Psoas muscle (tissue), 8 donors: Measurements from ENCODE around the gene SPANXN4. TPM values are rescaled to one million over a fixed set of nuclear protein-coding genes. Genes with fewer than 3 reads are reported as not detected.

ENCODE experiments used
- ATAC-seq, 4 donors: fragments of 200-7000 bp; cut with Tn5 transposase; one replicate each; pipeline ENCODE4 v1.9.1; 2020; ENCODE audit warnings: moderate library complexity in 3 of 4, mild to moderate bottlenecking in 2 of 4
- DNase-seq, 2 donors: peaks; one replicate each; pipeline ENCODE4 v3.0.0-alpha.2; 2020
- H3K27ac ChIP-seq: fragments of 200-600 bp; one replicate; pipeline ENCODE4 v1.8.0; 2022
- H3K27me3 ChIP-seq, 3 donors: fragments of 200-600 bp in 1 of 3; one replicate each; pipeline versions ENCODE4 v1.6.1 to v1.8.0; 2013 to 2022; ENCODE audit warnings: low read length in 2 of 3, mild to moderate bottlenecking in 2 of 3, moderate library complexity in 1 of 3; ENCODE audit not compliant: insufficient read depth in 3 of 3
- H3K36me3 ChIP-seq, 2 donors: fragments of 200-600 bp in 1 of 2; one replicate each; pipeline versions ENCODE4 v1.6.1 to v1.8.0; 2013 to 2022; ENCODE audit warnings: low read depth in 1 of 2, mild to moderate bottlenecking in 1 of 2, moderate library complexity in 1 of 2; ENCODE audit not compliant: insufficient read depth in 1 of 2
- H3K4me1 ChIP-seq: fragments of 200-600 bp; one replicate; pipeline ENCODE4 v1.8.0; 2022
- H3K4me3 ChIP-seq: fragments of 200-600 bp; one replicate; pipeline ENCODE4 v1.8.0; 2022; ENCODE audit warnings: mild to moderate bottlenecking
- H3K9me3 ChIP-seq: fragments of 200-600 bp; one replicate; pipeline ENCODE4 v1.8.0; 2022
- WGBS, 3 donors: extraction: QIAGEN DNeasy Blood & Tissue Kit; methylation state at CpG; one replicate each; pipeline versions ENCODE4 v1.1.6 to v1.1.7; 2013; 5-methylcytosine and 5-hydroxymethylcytosine counted together
- intact Hi-C, 2 donors: fragments of 100-400 bp; cut with DNase I; formaldehyde crosslinking; loops; one replicate each; pipeline versions ENCODE4 v1.11.0 to v1.14.2; 2022
- long read RNA-seq, 2 donors: library from polyadenylated mRNA; unstranded; transcript quantifications; one replicate each; pipeline ENCODE4 v2.0.0, GENCODE V29; 2021
- polyA plus RNA-seq, 3 donors: library from polyadenylated mRNA; stranded (reverse); fragments of 200-250 nt; gene quantifications; one replicate each; pipeline ENCODE4 v1.2.3, GENCODE V29; 2013
- total RNA-seq, 4 donors: library from RNA; stranded (reverse); fragmentation: NEBNext Ultra II Directional in 2 of 4; extraction: Animal tissue kit (Norgen Biotek cat#: 25700) in 2 of 4; gene quantifications; one replicate each; pipeline versions ENCODE4 v1.2.1 to v1.2.4, GENCODE V29; 2021 to 2023
- TF ChIP-seq, protein P1 (sequence below): fragments of 200-600 bp; IDR thresholded peaks from one replicate; pipeline ENCODE4 v1.8.0; 2022; ENCODE audit warnings: antibody characterized with exemption
- donor health status: healthy with polysubstance abuse.
- donor health status: DM: no; HTN: no; CAD: no; lungs with moderate emphysema.
- donor health status: Bipolar disorder and iron deficiency.
- donor health status: healthy.
- donor health status: DM: yes; HTN: yes; CAD: no.
- donor health status: DM: no; HTN: no; CAD: no.
- donor health status: DM: no; HTN: no; CAD: no.
- donor health status: DM: yes; HTN: yes; CAD: no.

SPANXN4 gene
- total RNA-seq: not detected
- polyA plus RNA-seq: not detected
- long read RNA-seq, donor 1: 0 reads
- long read RNA-seq, donor 2: 0 reads

DNA sequence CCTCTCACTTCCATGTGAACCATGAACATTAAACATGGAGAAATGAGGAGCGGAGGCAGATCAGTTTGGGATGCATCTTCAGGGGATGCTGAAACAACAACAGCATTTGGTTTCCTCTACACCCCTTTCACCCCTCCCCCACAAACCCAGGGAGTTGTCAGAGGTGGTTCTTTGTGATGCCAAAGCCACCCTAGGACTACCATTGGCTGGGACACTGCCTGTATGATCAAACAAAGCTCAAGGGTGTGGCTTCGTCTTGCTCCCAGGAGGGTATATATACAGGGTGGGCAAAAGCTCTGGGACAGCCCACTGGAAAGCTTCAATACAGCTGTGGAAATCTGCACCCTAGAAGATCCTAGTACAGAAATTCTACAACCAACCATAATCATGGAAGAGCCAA lies at the start of gene SPANXN4:
Gene SPANXN4, plus strand, starts transcription at position 301 of the 400 bp plus-strand sequence. Its CDS starts 87 bp downstream, at position 388.
- no peaks in the 10 kb centered on the region for H3K36me3 ChIP-seq
- no peaks in the 10 kb centered on the region for H3K4me1 ChIP-seq
- no peak within 1 kb of the TSS for H3K4me3 ChIP-seq
- TF ChIP-seq, protein P1, sequence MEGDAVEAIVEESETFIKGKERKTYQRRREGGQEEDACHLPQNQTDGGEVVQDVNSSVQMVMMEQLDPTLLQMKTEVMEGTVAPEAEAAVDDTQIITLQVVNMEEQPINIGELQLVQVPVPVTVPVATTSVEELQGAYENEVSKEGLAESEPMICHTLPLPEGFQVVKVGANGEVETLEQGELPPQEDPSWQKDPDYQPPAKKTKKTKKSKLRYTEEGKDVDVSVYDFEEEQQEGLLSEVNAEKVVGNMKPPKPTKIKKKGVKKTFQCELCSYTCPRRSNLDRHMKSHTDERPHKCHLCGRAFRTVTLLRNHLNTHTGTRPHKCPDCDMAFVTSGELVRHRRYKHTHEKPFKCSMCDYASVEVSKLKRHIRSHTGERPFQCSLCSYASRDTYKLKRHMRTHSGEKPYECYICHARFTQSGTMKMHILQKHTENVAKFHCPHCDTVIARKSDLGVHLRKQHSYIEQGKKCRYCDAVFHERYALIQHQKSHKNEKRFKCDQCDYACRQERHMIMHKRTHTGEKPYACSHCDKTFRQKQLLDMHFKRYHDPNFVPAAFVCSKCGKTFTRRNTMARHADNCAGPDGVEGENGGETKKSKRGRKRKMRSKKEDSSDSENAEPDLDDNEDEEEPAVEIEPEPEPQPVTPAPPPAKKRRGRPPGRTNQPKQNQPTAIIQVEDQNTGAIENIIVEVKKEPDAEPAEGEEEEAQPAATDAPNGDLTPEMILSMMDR: no peak
- H3K27ac ChIP-seq: no peak within 1 kb of the TSS
- H3K9me3 ChIP-seq: no peaks in the 10 kb centered on the region
- no peak for DNase-seq
- ATAC-seq: no peak
- no peaks in the 10 kb centered on the region for H3K27me3 ChIP-seq
- intact Hi-C loops: no loop called here
- WGBS, 3 donors: 72 to 87% (median 78%) methylated on average over 2 of the region's 2 CpGs

DNA sequence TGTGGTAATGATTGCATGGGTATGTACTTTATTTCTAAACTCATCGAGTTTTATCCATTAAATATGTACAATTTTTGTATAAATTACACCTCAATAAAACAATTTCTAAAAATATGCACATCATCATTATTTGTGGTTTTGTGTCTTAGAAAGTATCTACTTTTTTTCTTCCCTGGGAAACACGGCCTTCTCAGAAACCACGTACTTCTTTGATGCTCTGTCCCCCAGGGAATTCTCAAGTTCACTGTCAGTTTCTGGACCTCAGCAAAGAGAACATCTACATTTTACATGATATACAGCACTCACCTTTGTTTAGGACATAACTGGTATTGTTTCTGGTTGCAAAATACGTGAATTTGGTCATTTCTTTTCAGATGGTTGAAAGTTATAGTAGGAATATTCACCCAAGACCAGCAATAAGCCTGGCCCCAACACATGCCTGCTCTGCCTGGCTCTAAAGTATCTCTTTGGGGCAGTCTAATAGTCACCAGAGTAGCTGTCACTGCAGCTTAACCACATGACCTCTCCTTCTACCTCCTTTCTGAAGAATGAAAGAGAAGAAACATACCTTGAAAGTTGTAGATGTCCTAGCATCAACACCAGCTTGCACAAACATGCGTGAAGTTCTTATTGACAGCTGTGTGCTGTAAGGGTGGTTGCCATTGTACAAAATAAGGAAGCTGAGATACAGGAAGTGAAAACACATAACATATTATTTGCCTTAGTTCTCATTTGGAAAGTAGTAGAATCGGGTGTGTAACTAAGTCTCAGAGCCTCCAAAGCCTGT lies 48.4 kb upstream of the SPANXN4 start:
- H3K4me1 ChIP-seq: no peaks in the 10 kb centered on the region
- TF ChIP-seq, protein P1: no peak
- no peaks in the 10 kb centered on the region for H3K27me3 ChIP-seq
- no peaks in the 10 kb centered on the region for H3K36me3 ChIP-seq
- ATAC-seq: no peak
- 68 to 74% (median 69%) methylated on average over 6 of the region's 6 CpGs for WGBS, 3 donors
- no peaks in the 10 kb centered on the region for H3K9me3 ChIP-seq
- H3K27ac ChIP-seq: no peak overlapping the region
- no peak for DNase-seq
- H3K4me3 ChIP-seq: no peak overlapping the region
- intact Hi-C loops: no loop called here

DNA sequence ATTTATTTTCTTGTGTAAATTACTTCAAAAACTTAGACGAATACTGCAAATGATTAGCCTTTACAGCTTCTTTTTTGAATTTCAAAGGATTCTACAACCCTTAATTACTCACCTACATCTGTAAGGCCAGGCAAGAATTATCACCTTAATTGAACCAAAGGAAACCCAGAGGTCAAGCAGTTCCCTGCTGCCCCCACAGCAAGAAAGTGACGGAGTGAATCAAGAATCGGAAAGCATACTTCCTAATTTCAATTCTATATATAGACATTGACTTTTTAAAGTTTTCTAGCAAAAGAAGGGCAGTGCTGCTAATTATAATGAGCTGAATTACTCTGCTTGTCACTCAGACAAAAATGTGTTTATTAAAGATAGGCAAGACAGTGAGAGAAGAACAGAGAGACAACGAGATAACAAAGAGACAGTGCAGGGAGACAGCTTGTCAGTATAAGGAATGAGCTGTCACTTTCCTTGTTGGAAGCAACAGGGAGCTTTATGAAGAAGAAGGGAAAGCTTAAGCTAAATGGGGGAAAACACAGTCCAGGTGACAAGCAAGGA lies 47.5 kb upstream of the SPANXN4 start:
- intact Hi-C loops: no loop called here
- no peaks in the 10 kb centered on the region for H3K9me3 ChIP-seq
- no peaks in the 10 kb centered on the region for H3K27me3 ChIP-seq
- no peak overlapping the region for H3K4me3 ChIP-seq
- no peak for DNase-seq
- TF ChIP-seq, protein P1: no peak
- no peaks in the 10 kb centered on the region for H3K36me3 ChIP-seq
- ATAC-seq: no peak
- WGBS, 3 donors: 20 to 35% (median 29%) methylated on average over 4 of the region's 4 CpGs
- H3K4me1 ChIP-seq: no peaks in the 10 kb centered on the region
- H3K27ac ChIP-seq: no peak overlapping the region

DNA sequence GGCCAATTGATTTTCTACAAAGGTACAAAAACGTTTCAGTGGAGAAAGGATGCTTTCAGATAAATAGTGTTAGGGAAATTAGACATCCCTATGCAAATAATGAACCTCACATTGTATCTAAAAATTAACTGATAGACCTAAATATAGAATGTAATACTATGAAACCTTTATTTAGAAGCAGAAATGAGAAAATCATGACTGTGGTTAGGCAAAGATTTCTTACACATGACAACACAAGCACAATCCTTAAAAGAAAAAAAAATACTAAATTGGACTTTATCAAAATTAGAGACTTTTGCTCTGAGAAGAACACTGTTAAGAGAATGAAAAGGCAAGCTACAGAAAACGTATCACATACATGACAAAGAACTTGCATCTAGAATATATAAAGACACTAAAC lies 43.0 kb upstream of the SPANXN4 start:
- 29 to 53% (median 40%) methylated on average over 2 of the region's 2 CpGs for WGBS, 3 donors
- Histone ChIP-seq H3K27me3 (no peaks in the 10 kb centered on the region), H3K36me3 (no peaks in the 10 kb centered on the region), H3K27ac (no peak overlapping the region), H3K4me1 (no peaks in the 10 kb centered on the region), H3K9me3 (no peaks in the 10 kb centered on the region), H3K4me3 (no peak overlapping the region)
- DNase-seq: no peak
- ATAC-seq: no peak
- TF ChIP-seq, protein P1: no peak
- intact Hi-C loops: no loop called here
